Thoracic aorta (tissue), 2 donors: ENCODE measurements around the gene RGP1. TPM values are rescaled to one million over a fixed set of nuclear protein-coding genes. Genes with fewer than 3 reads are reported as not detected.

Source experiments
- ATAC-seq: fragments of 150-250 bp; one replicate; pipeline ENCODE4 v1.8.0; 2017; ENCODE audit warnings: low read depth; ENCODE audit not compliant: insufficient number of reproducible peaks, low FRiP score
- DNase-seq: peaks from one replicate; pipeline ENCODE4 v3.0.0-alpha.2; 2020; ENCODE audit warnings: low spot score
- H3K27ac ChIP-seq, 2 donors: fragments of 200-600 bp; sonication (generic); 1 replicate in 1 of 2; 2 replicates in 1 of 2; pipeline ENCODE4 v1.5.1; 2016; ENCODE audit warnings: mild to moderate bottlenecking in 2 of 2, moderate library complexity in 2 of 2
- H3K27me3 ChIP-seq: fragments of 200-600 bp; sonication (generic); replicated peaks from 2 replicates; pipeline ENCODE4 v1.6.0; 2016; ENCODE audit warnings: mild to moderate bottlenecking; ENCODE audit not compliant: insufficient read depth
- H3K36me3 ChIP-seq: fragments of 200-600 bp; sonication (generic); one replicate; pipeline ENCODE4 v1.5.1; 2016
- H3K4me1 ChIP-seq, 2 donors: fragments of 200-600 bp; sonication (generic); 1 replicate in 1 of 2; 2 replicates in 1 of 2; pipeline versions ENCODE4 v1.5.1 to v1.6.0; 2016; ENCODE audit warnings: low read depth in 2 of 2, mild to moderate bottlenecking in 1 of 2; ENCODE audit not compliant: control insufficient read depth in 1 of 2
- H3K4me3 ChIP-seq: fragments of 200-600 bp; sonication (generic); 2 replicates; pipeline ENCODE4 v1.5.1; 2016; ENCODE audit warnings: mild to moderate bottlenecking
- H3K9me3 ChIP-seq: fragments of 200-600 bp; sonication (generic); 2 replicates; pipeline ENCODE4 v1.5.1; 2016
- CTCF ChIP-seq: fragments of 200-600 bp; sonication (generic); IDR thresholded peaks from one replicate; pipeline ENCODE4 v1.5.1; 2019; ENCODE audit warnings: antibody characterized with exemption
- total RNA-seq, 2 donors: library from RNA; depleted of rRNA; stranded (reverse); fragments of >200 nt; gene quantifications; one replicate each; pipeline versions ENCODE4 v1.1.0 to v1.2.3, GENCODE V29; 2016

RGP1 gene
- total RNA-seq, 2 donors from 2014 or later, result 23.0 to 24.5 TPM

- H3K27me3 ChIP-seq, result no peaks in the 10 kb centered on the region
- H3K9me3 ChIP-seq, result no peaks in the 10 kb centered on the region
- TF ChIP-seq CTCF, result no peak
- peak overlapping the region; percentile 98 for H3K4me3 ChIP-seq
- DNase-seq, result no peak
- ATAC-seq, result peak; percentile 10
- H3K27ac ChIP-seq, result peak overlapping the region; percentile 76 to 93
- peaks cover 23 to 49% of the 10 kb centered on the region in 2 donors for H3K4me1 ChIP-seq
- peaks cover 34% of the 10 kb centered on the region for H3K36me3 ChIP-seq
These were observed 598 bp downstream of the RGP1 start for GRCh38 chr9:35749515-35750255.

GRCh38 chr9:35750256-35750531 lies 1.1 kb downstream of the RGP1 start:
- TF ChIP-seq CTCF, result no peak
- peak overlapping the region; percentile 76 to 93 for H3K27ac ChIP-seq

DNA sequence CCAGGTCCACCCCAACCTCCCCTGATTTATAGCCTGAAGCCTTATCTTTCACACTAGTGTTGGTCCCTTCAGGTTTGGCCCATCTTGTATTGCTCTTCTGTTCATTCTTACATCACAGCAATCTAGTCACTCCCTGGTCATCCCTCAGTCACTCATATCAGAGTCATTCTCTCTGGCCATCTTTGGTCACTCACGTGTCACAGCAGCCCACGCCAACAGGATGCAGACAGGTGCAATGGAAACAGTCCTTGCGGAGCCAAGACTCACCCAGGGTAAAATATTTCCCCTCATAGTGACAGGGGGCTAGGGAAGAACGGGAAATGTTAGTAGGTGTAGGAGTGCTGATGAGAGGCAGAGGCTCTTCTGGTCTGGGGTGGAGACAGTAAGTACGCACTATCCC lies 4.4 kb downstream of the RGP1 start:
- peaks cover 15 to 35% of the 10 kb centered on the region in 2 donors for H3K4me1 ChIP-seq
- H3K27ac ChIP-seq, result no peak overlapping the region
- H3K9me3 ChIP-seq, result no peaks in the 10 kb centered on the region
- no peak for ATAC-seq
- H3K4me3 ChIP-seq, result no peak overlapping the region
- DNase-seq, result no peak
- peaks cover 33% of the 10 kb centered on the region for H3K36me3 ChIP-seq
- no peak for TF ChIP-seq CTCF
- no peaks in the 10 kb centered on the region for H3K27me3 ChIP-seq

More at GRCh38 chr9:35750256-35750531, 1.1 kb downstream of the RGP1 start:
- H3K27me3 ChIP-seq, result no peaks in the 10 kb centered on the region
- no peaks in the 10 kb centered on the region for H3K9me3 ChIP-seq
- H3K4me1 ChIP-seq, result peaks cover 22 to 44% of the 10 kb centered on the region in 2 donors
- ATAC-seq (no peak), DNase-seq (no peak)
- peaks cover 33% of the 10 kb centered on the region for H3K36me3 ChIP-seq
- H3K4me3 ChIP-seq, result peak overlapping the region; percentile 98

GRCh38 chr9:35754264-35754663 lies 5.2 kb downstream of the RGP1 start, which contains the start of gene MSMP:
MSMP (minus strand) TSS chr9:35754276; CDS start chr9:35754129, 147 bp downstream.
- ATAC-seq, result no peak
- DNase-seq, result no peak
- no peaks in the 10 kb centered on the region for H3K27me3 ChIP-seq
- peaks cover 33% of the 10 kb centered on the region for H3K36me3 ChIP-seq
- no peak within 1 kb of the TSS for H3K4me3 ChIP-seq
- peaks cover 15 to 43% of the 10 kb centered on the region in 2 donors for H3K4me1 ChIP-seq
- no peak for TF ChIP-seq CTCF
- no peaks in the 10 kb centered on the region for H3K9me3 ChIP-seq
- no peak within 1 kb of the TSS for H3K27ac ChIP-seq

DNA sequence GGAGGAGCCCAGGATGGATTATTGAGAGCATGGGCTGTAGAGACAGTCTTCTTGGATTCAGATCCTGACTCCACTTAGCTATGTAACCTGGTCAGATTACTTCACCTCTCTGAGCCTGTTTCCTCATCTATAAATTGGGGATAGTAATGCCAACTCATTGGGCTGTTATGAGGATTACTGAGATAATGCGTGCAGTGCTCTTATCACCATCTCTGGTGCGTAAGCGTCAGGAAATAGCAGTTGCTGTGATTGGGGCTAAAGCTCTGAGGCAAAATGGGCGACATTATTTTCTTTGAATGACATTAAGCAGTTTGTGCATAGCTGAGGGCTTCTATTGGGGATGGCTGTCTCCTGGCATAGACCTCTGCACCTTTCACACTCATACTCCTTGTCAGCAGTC lies 6.0 kb downstream of the RGP1 start:
- no peak for TF ChIP-seq CTCF
- DNase-seq, result no peak
- Histone ChIP-seq H3K4me1 (peaks cover 19 to 45% of the 10 kb centered on the region in 2 donors), H3K36me3 (peaks cover 33% of the 10 kb centered on the region), H3K4me3 (no peak overlapping the region), H3K27ac (no peak overlapping the region), H3K9me3 (no peaks in the 10 kb centered on the region), H3K27me3 (no peaks in the 10 kb centered on the region)
- no peak for ATAC-seq
